Measurements from ENCODE around the gene WDFY4. TPM values are rescaled to one million over a fixed set of nuclear protein-coding genes. Genes with fewer than 3 reads are reported as not detected.

The WDFY4 gene
- total and polyA plus RNA-seq, 2 of the 13 experiments (the other 11 are each of a cell fraction or from before 2014, with no cell fraction given) = not detected

- no peak for TF ChIP-seq USF2 (IDR thresholded peaks at IDR 0.05; ENCODE audit: low read depth, low read length)
- no peak for TF ChIP-seq USF2 (CRISPR knock-in tag; IDR thresholded peaks at IDR 0.05; ENCODE audit: borderline replicate concordance)
- TF ChIP-seq PATZ1 (CRISPR knock-in tag; IDR thresholded peaks at IDR 0.05) = no peak
- no peak for TF ChIP-seq ZNF382 (CRISPR knock-in tag; IDR thresholded peaks at IDR 0.05; ENCODE audit: borderline replicate concordance)
- TF ChIP-seq ZNF414 (CRISPR knock-in tag; IDR thresholded peaks at IDR 0.05) = no peak
These were observed 187.6 kb downstream of the WDFY4 start (continued) for GRCh38 chr10:48872234-48872633.

GRCh38 chr10:48878091-48878490 is 193.4 kb downstream of the WDFY4 start:
- Histone ChIP-seq H3K4me1 (ENCODE audit: insufficient read depth, low read length) (no peaks in the 10 kb centered on the region), H3K79me2 (ENCODE audit: insufficient read depth, low read length) (no peaks in the 10 kb centered on the region), H2AFZ (ENCODE audit: low read length) (no peak overlapping the region), H4K20me1 (ENCODE audit: insufficient read depth, low read length) (no peaks in the 10 kb centered on the region), H3K4me3 (replicated peaks in 1 of 3; ENCODE audit: insufficient read depth in 1 of 3, low read depth in 2 of 3, low read length in 3 of 3) (no peak overlapping the region), H3K27ac (ENCODE audit: extremely low read length, insufficient read depth, low read length) (no peak overlapping the region), H3K9me3 (ENCODE audit: low read length) (no peaks in the 10 kb centered on the region), H3K27me3 (ENCODE audit: control insufficient read depth in 1 of 2, insufficient read depth in 2 of 2, low read length in 2 of 2) (no peaks in the 10 kb centered on the region; a peak in 1 of 5 replicates), H3K36me3 (replicated peaks in 1 of 2; ENCODE audit: control insufficient read depth in 1 of 2, insufficient read depth in 2 of 2, low read length in 2 of 2) (no peaks in the 10 kb centered on the region), H3K4me2 (ENCODE audit: low read depth, low read length) (no peak overlapping the region), H3K9ac (ENCODE audit: insufficient read depth, low read depth, low read length) (no peak overlapping the region)
- 0% methylated on average over 2 of the region's 3 CpGs for WGBS (ENCODE audit: low lambda C conversion rate)
- in situ Hi-C loops (cut with HindIII; ENCODE audit: extremely low pct_ligation_motif_present, low pct_unique_long_range_greater_than_20kb) = no loop called here
- ChIA-PET CTCF (ENCODE audit: low intra/inter-chr PET ratio, low total read pairs) (no interaction called here), POLR2A (no interaction called here)
- no peak for FAIRE-seq
- no peak for DNase-seq (ENCODE audit: low spot score)
- ATAC-seq = no peak
- no TSS peak for BruUV-seq (replicated peaks)
- intact Hi-C loops (cut with micrococcal nuclease; ENCODE audit: unreplicated experiment) = no loop called here
- TF ChIP-seq KDM1A (CRISPR knock-in tag; IDR thresholded peaks at IDR 0.05) (no peak), SIX4 (CRISPR knock-in tag; IDR thresholded peaks at IDR 0.05) (no peak), ZMAT5 (CRISPR knock-in tag; IDR thresholded peaks at IDR 0.05; ENCODE audit: borderline replicate concordance, low read depth) (no peak), FOXP1 (IDR thresholded peaks at IDR 0.05) (no peak), FOXP1 (CRISPR knock-in tag; IDR thresholded peaks at IDR 0.05) (no peak), SAP130 (CRISPR knock-in tag; IDR thresholded peaks at IDR 0.05; ENCODE audit: low read depth) (no peak), CEBPZ (IDR thresholded peaks at IDR 0.05; ENCODE audit: low read length) (no peak), RAD21 (CRISPR knock-in tag; IDR thresholded peaks at IDR 0.05) (no peak), SMAD1 (CRISPR knock-in tag; IDR thresholded peaks at IDR 0.05; ENCODE audit: borderline replicate concordance, low read depth) (no peak), ZKSCAN1 (IDR thresholded peaks at IDR 0.05; ENCODE audit: low read length) (no peak), NBN (conservative IDR thresholded peaks at IDR 0.05) (no peak), ZNF230 (CRISPR knock-in tag; IDR thresholded peaks at IDR 0.05) (no peak), KMT2B (CRISPR knock-in tag; IDR thresholded peaks at IDR 0.05) (no peak)

All from HepG2 (cell line).